GM21367 (cell line): Measurements from ENCODE around the gene CLN3.
"Not testable (repeated sequence)": the region's sequence is repeated elsewhere in the genome, so short reads cannot be mapped to it uniquely, and the experiment has no call there.

Experiments used
- ATAC-seq: cut with Tn5 transposase; IDR thresholded peaks from one replicate; pipeline ENCODE4 v1.9.1; 2021; ENCODE audit not compliant: unreplicated experiment

Gene CLN3

GRCh38 chr16:28495098-28495793 lies 3.4 kb upstream of the CLN3 start:
- ATAC-seq = no peak

- no peak for ATAC-seq
These were observed 2.4 kb upstream of the CLN3 start, which contains the start of gene APOBR for GRCh38 chr16:28494121-28494851. Gene APOBR, plus strand, starts transcription at chr16:28494643. Its CDS starts 39 bp downstream, at chr16:28494682.

GRCh38 chr16:28492511-28492910 lies 637 bp upstream of the CLN3 start:
- no peak for ATAC-seq

GRCh38 chr16:28491230-28491969 lies 474 bp downstream of the CLN3 start:
- no peak for ATAC-seq

GRCh38 chr16:28486266-28486665 lies 5.6 kb downstream of the CLN3 start:
- no peak for ATAC-seq

GRCh38 chr16:28483361-28483760 lies 8.5 kb downstream of the CLN3 start:
- not testable (repeated sequence) for ATAC-seq

- ATAC-seq = no peak
These were observed 9.8 kb downstream of the CLN3 start for GRCh38 chr16:28482026-28482425.

GRCh38 chr16:28478506-28479180 lies 13.2 kb downstream of the CLN3 start:
- no peak for ATAC-seq

- ATAC-seq = no peak
These were observed 14.5 kb downstream of the CLN3 start for GRCh38 chr16:28477311-28477920.

- no peak for ATAC-seq
These were observed 16.7 kb downstream of the CLN3 start for GRCh38 chr16:28475221-28475620.

GRCh38 chr16:28473714-28474265 lies 18.1 kb downstream of the CLN3 start:
- ATAC-seq = no peak

GRCh38 chr16:28447081-28447480 lies 44.8 kb downstream of the CLN3 start:
- not testable (repeated sequence) for ATAC-seq

- ATAC-seq = not testable (repeated sequence)
These were observed 45.5 kb downstream of the CLN3 start for GRCh38 chr16:28446388-28446787.

- not testable (repeated sequence) for ATAC-seq
These were observed 47.9 kb downstream of the CLN3 start for GRCh38 chr16:28443943-28444342.

- not testable (repeated sequence) for ATAC-seq
These were observed 53.0 kb downstream of the CLN3 start for GRCh38 chr16:28438899-28439298.

GRCh38 chr16:28435340-28435739 lies 56.5 kb downstream of the CLN3 start:
- not testable (repeated sequence) for ATAC-seq
